Measurements from ENCODE around the gene TNFRSF25.
"Not testable (repeated sequence)": the region's sequence is repeated elsewhere in the genome, so short reads cannot be mapped to it uniquely, and the experiment has no call there.

Gene TNFRSF25

DNA sequence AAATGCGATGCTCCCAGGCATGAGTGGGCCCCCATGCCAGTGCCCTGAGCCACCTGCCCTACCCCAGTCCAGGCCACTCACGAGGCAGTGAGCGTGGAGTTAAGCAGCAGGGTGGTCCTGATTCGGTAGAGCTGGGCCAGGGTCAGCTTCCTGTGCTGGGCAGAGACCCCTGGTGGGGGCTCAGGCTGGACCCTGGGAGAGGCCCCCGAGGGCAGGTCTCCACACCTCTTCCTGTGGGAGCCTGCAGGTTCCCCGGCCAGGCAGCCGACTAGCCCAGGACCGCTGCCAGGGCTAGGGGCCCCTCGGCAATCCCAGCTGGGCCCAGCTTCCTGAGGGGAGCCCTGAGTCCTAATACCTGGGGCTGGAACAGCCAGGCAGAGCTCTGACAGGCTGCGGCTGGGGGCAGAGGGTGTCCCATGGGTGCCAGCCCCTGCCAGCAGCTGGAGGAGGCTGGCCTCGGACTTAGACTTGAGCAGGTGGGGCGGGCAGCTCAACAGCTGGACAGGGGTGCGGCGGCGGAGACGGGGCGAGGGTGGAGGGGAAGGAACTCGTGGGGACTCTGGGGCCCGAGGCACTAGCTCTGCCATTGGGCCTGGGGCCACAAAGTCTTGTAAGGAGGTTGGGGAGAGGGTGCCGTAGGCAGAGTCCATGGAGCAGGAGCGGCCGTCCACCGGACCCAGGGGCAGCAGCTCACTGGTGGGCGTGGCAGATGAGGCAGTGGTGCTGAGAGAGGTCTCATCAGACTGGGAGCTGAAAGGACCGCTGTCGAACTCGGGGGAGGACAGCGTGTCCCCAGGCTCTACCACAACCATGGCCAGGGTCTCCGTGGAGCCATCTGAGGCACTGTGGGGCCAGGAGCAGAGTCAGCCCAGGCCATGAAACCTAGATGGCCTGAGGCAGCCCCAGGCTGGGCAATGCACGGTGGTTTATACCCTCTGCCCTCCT is 2.0 kb upstream of the TNFRSF25 start:
- DNase-seq: no peak

- no peak for DNase-seq
Measured at GRCh38 chr1:6467224-6467623, 1.3 kb upstream of the TNFRSF25 start.

GRCh38 chr1:6466751-6467150 is 778 bp upstream of the TNFRSF25 start:
- DNase-seq: no peak

DNA sequence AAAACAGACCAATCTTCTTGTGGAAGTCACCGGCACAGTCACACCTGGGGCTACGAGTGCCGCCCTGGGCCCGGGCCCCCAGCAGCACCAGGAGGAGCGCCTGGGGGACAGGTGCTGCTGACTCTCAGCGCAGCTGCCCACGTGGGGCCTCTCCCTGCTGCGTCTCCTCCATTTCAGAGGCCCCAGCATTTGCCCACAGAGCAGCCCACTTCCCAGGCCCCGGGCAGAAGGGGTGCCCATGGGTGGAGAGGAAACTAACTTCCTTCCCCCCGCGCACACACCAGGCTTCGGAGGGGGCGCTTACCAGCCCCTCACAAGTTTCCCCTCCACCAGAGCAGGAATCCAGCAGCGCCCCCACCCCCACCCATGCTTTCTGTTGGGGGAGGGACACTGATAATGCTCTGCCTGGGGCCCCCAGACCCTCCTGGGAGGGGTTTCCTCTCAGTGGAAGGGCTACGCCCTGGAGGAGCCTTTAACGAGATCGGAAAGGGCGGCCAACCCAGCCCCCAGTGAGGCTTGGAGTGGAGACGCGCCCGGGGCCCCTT is 440 bp downstream of the TNFRSF25 start:
- DNase-seq: peak; percentile 51

GRCh38 chr1:6464915-6465314 is 1.1 kb downstream of the TNFRSF25 start:
- DNase-seq: no peak

DNA sequence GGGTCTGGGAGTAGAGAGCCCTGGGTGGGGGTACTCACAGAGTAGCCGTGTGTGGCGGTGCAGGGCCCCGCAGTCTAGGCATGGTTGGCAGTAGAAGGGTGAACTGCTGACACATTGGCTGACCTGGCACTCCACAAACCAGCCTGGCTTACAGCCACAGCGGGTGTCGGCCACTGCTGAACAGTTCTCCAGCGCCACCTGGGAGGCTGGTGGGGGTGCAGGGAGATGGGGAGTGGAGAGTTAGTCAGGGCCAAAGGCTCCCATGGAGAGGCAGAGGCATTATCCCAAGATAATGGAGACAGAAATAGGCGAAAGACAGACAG is 1.5 kb downstream of the TNFRSF25 start:
- DNase-seq: peak; percentile 73

GRCh38 chr1:6463120-6463412 is 2.9 kb downstream of the TNFRSF25 start:
- DNase-seq: no peak

GRCh38 chr1:6462412-6463119 is 3.4 kb downstream of the TNFRSF25 start:
- no peak for DNase-seq

- DNase-seq: no peak
Measured at GRCh38 chr1:6461538-6462411, 4.2 kb downstream of the TNFRSF25 start.

DNA sequence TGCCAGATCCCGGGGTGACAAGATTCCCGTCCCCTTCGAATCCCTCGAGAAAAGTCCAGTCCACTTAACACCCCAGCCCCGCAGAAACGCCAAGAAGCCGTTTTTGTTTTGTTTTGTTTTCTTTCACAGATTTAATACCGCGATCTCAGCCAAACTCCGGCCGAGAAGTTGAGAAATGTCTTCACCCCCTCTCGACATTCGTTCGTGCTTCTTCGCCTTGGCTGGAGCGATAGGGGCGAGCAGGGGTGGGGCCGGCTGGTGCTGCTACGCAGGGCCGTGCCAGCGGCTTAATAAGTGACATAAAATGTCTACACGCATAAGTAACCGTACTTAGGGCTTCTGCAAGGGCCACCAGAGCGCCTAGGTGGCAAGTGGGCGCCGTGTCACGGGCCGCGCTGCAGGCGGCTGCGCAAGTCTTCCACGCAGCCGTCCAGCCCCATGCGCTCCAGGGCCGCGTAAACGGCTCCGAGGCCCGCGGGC is 4.9 kb downstream of the TNFRSF25 start:
- DNase-seq: no peak

DNA sequence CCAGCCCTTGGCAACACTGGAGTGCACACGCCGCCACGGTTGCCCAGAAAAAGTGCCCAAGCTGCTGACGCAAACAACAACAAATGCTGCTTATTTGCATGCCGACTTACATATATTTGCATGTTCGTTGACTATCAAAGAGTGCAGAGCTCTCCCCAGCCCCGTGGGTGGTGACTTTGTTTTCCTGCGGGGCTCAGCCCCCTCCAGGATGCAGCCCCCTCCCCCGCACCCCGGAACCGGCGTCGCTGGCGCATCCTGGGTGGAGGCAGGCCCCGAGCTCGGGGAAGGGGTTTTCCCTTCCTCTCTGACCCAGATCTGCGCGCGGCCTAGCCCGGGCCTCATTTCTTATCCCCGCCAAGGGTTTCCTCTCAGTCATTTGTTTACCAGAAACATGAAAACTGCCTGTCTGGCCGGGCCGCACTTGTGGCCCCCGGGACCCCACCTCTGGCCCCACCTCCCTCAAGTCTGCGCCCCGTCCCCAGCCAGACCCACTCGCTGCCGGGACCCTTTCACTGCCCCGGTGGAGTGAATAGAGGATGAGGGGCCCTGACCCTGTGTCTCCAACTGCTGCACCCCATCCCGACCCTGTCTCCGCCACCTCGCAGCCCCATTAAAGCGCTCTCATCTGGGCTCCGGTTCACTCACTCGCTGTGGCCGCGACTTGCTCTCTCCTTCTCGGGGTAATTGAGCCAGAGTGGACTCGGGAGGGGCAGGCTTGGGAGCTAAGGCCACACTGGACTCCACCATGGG is 5.5 kb downstream of the TNFRSF25 start:
- peak; percentile 89 for DNase-seq

DNA sequence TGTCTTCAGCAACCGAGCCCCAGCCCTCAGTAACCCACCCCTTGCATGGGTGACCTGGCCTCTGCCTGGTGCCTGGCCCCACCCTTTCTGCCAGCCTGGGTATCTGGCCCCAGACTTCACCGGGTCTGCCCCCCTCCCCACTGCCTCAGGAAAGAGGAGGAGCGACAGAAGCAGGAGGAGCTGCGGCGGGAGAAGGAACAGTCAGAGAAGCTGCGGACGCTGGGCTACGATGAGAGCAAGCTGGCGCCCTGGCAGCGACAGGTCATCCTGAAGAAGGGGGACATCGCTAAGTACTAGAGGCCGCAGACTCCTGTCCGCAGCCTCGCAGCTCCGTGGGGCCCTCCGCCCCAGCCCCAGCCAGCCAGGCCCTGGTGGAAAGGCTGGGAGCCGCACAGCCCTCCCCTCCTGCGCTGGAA is 6.1 kb downstream of the TNFRSF25 start:
- peak; percentile 65 for DNase-seq

DNA sequence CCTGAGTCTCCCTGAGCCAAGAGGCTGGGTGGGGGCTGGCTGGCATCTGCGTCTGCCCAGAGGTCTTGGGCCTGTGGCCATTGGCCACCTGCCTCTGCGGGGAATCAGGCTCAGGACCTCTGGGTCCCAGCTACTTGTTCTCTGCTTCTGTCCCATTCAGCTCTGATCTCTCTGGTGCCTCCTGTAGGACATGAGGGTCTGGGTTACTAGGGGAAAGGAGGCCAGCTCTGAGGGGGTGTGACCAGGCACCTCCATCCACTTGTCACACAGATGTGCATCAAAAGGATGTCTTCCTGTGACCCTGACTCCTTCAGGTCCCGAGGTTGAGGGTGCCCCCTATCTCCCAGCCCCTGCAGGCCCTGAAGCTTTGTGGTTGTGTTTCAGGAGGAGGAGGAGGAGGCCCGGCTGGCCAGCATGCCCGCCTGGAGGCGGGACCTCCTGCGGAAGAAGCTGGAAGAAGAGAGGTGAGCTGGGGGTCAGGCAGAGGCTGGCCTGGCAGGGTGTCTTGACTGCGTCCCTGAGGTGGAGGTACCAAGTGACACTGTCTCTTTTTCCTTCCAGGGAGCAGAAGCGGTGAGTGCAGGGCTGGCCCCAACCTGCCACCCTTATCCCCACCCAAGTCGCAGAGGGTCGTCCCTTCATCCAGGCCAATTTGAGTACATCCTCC is 9.0 kb downstream of the TNFRSF25 start:
- no peak for DNase-seq

- not testable (repeated sequence) for DNase-seq
Measured at GRCh38 chr1:6455752-6456520, 10.0 kb downstream of the TNFRSF25 start.

DNA sequence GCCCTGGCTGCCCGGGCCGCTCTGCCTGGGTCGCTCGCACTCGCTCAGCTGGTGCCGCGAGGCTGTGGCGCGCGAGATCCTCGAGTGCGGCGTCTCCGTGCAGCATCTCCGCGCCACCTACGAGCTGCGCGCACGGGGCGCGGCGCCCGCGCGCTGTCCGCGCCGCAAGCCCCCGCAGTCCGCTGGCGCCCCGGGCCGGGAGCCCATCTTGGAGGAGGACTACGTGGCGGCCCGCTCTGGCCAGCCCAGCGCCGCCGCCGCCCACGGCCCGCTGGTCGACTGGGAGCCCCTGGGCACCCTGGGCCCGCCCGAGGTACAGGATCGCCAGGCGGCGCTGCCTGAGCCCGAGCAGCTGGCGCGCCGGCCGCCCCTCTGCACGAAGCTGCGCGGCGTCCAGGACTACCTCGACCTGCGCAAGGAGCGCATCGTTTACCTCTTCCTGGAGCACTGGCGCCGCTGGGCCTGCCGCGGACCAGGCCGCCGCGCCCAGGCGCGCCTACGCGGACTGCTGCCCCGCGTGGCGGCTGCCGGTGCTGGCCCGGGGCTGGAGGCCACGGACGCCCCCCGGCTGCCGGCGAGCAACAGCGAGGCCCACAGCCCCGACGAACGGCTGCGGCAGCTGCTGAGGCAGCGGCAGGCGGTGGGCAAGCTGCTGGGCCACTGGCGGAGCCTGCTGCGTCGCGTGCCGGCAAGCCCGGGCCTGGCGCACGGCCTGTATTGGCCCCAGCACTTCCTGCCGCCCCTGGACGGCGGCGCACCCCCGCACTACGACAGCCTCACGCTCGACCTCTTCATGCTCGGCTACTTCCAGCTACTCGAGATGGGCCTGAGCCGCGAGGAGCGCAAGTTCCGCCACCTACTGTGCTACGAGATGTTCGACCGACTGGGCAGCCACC is 10.9 kb downstream of the TNFRSF25 start:
- peak; percentile 32 for DNase-seq

GRCh38 chr1:6453895-6454855 is 11.8 kb downstream of the TNFRSF25 start:
- DNase-seq: not testable (repeated sequence)

GRCh38 chr1:6450943-6451373 is 15.0 kb downstream of the TNFRSF25 start:
- no peak for DNase-seq

DNA sequence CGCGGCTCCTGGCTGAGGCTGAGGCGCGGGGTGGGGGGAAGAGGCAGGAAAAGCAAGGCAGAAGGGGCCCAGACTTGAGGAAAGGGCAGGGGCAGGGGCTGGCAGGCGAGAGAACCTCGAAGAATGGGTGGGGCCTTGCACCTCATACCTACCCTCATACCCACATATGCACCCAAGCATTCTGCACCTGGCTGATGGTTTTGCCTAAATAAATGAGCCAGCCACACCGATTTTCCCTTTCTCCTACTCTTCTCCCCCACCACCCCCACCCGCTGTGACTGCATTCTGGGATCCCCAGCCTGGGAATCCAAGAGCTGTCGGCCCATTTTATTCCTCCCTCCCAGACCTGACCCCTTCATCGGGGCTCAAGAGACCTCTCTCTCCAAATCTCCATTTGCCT is 15.5 kb downstream of the TNFRSF25 start:
- DNase-seq: not testable (repeated sequence)

Measured in activated CD4-positive, alpha-beta T cell treated with anti-CD3 and anti-CD28 coated beads, Interleukin-10, Interleukin-2, amounts not matched to agents 100 ng/mL and 50 ng/mL, durations not matched to agents 16 hours and 8 hours (primary cell).